A673 (cell line): ENCODE results near the gene PREX1.

ENCODE experiments used
- CTCF ChIP-seq: fragments of 300-800, 200-600 bp; sonication (generic); conservative IDR thresholded peaks from 2 replicates; pipeline ENCODE4 v1.5.1; 2017; ENCODE audit warnings: low read depth, mild to moderate bottlenecking, antibody characterized with exemption, low read length, moderate library complexity, mixed read lengths
- EZH2 ChIP-seq: fragments of 200-600 bp; sonication (generic); IDR thresholded peaks from 2 replicates; pipeline ENCODE4 v1.6.1; 2017; ENCODE audit warnings: borderline replicate concordance, low read depth, mild to moderate bottlenecking, mixed read lengths, antibody characterized with exemption, low read length; ENCODE audit not compliant: poor library complexity, severe bottlenecking

DNA sequence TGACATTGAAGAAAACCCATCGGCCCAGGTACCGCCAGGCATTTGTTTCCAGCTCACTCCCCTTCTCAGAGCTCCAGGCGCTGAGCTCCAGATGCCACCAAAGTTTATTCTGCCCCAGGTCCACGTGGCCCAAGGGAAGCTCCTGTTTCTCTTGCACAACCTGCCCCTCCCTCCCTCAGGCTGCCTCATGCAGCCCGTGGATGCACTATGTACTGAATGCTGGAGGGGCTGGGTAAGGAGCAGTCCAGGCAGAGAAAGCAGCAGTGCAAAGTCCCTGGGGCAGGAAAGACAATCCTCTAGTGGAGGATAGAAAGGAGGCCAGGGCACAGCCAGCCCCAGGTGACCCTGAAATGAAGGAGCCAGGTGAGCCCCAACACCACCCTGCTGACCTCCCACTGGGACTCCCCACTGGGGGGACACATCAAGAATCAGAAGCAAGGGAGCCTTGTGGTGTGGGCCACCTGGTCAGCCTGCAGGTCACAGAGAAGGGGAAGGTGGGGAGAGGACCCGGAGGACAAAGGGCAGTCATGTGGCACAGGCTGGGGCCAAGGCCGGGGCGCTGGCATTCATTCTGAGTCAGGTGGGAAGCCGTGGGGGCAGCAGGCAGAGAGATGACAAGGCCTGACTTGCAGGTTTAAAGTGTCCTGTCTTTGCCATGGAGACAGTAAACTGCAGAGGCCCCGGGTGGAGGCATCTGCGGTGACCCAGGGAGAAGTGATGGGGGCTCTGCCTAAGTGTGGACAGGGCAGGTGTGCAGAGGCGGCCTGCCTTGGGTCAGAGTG, 230.1 kb downstream of the PREX1 start:
- no peak for TF ChIP-seq CTCF
- TF ChIP-seq EZH2, result no peak
